LNCAP (cell line): ENCODE results near the gene AMBRA1.

ENCODE experiments used
- CTCF ChIP-seq: fragments of 450-650 bp; IDR thresholded peaks from 2 replicates; pipeline ENCODE4 v1.5.1; 2017; ENCODE audit warnings: mild to moderate bottlenecking

Gene AMBRA1

GRCh38 chr11:46381819-46382645 is 211.8 kb downstream of the AMBRA1 start:
- TF ChIP-seq CTCF = no peak

- TF ChIP-seq CTCF = no peak
Observed at GRCh38 chr11:46381048-46381818, 212.6 kb downstream of the AMBRA1 start, which contains the start of gene MDK. MDK (plus strand) TSS chr11:46381669; CDS start chr11:46382058, 389 bp downstream.

- no peak for TF ChIP-seq CTCF
Observed at GRCh38 chr11:46380340-46381047, 213.3 kb downstream of the AMBRA1 start.

- no peak for TF ChIP-seq CTCF
Observed at GRCh38 chr11:46378811-46379481, 214.9 kb downstream of the AMBRA1 start.

GRCh38 chr11:46378296-46378695 is 215.5 kb downstream of the AMBRA1 start:
- TF ChIP-seq CTCF = no peak

- TF ChIP-seq CTCF = no peak
Observed at GRCh38 chr11:46377831-46378230, 216.0 kb downstream of the AMBRA1 start.

GRCh38 chr11:46377290-46377689 is 216.5 kb downstream of the AMBRA1 start:
- TF ChIP-seq CTCF = no peak
